ENCODE results near the gene RFNG. TPM values are rescaled to one million over a fixed set of nuclear protein-coding genes. Genes with fewer than 3 reads are reported as not detected.

The RFNG gene
- polyA plus RNA-seq, 1 donor (not counting 4 experiments of a cell fraction or from before 2014, with no cell fraction given), result 10.2 TPM

DNA sequence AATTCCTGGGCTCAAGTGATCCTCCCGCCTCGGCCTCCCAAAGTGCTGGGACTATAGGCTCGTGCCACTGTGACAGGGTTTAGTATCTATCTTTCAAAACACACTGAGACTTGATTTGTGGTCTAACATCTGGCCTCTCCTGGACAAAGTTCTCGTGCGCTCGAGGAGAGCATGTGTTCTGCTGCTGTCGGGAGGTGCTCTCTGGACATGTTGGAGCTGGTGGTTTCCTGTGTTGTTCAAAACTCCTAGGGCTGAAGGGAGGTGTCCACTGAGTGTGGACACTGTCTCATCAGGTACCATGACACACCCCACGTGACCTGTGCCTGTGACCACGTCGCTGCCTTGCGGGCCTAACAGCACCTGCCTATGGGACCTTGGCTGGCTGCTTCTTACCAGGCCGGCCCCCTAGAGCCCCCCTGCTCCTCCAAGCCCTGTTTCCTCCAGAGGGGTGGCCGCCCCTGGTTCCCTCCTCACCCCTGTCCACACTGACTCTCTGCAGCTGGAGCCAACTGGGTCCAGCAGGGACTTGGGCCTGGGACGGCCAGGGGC lies 5.6 kb downstream of the RFNG start:
- no peaks in the 10 kb centered on the region for H3K9me3 ChIP-seq (ENCODE audit: control insufficient read depth, low read depth, low read length)
- dilution Hi-C loops (cut with MboI; ENCODE audit: extremely low pct_ligation_motif_present, low sequenced_read_pairs), result no loop called here
- DNase-seq (ENCODE audit: low read depth, low spot score) (no peak), FAIRE-seq (no peak)
- H3K79me2 ChIP-seq (ENCODE audit: control insufficient read depth, insufficient read depth, low read length), result peaks cover 6% of the 10 kb centered on the region
- no peak overlapping the region for H3K4me3 ChIP-seq (ENCODE audit: control insufficient read depth in 2 of 3, extremely low read depth in 1 of 3, insufficient read depth in 2 of 3, low read depth in 1 of 3, low read length in 3 of 3)
- no peak overlapping the region for H2AFZ ChIP-seq (ENCODE audit: control insufficient read depth, low read length)
- H3K9me1 ChIP-seq (ENCODE audit: control insufficient read depth, extremely low read depth, insufficient read depth, low read length), result no peaks in the 10 kb centered on the region
- peaks cover 5 to 10% of the 10 kb centered on the region in 2 experiments for H3K36me3 ChIP-seq (ENCODE audit: control insufficient read depth in 2 of 2, extremely low read depth in 1 of 2, insufficient read depth in 2 of 2, low read length in 2 of 2)
- no peak overlapping the region for H3K9ac ChIP-seq (ENCODE audit: control insufficient read depth, extremely low read depth, insufficient read depth, low read length)
- H3K27ac ChIP-seq (ENCODE audit: control insufficient read depth, insufficient read depth, low read length), result no peak overlapping the region
- peaks cover 5% of the 10 kb centered on the region for H3K4me1 ChIP-seq (ENCODE audit: control insufficient read depth, extremely low read depth, insufficient read depth, low read length)
- H3K4me2 ChIP-seq (ENCODE audit: control insufficient read depth, extremely low read depth, insufficient read depth, low read depth, low read length), result no peak overlapping the region
- no peaks in the 10 kb centered on the region for H3K27me3 ChIP-seq (ENCODE audit: control insufficient read depth, extremely low read depth, insufficient read depth, low read length)
- no peaks in the 10 kb centered on the region for H4K20me1 ChIP-seq (ENCODE audit: control insufficient read depth, extremely low read depth, insufficient read depth, low read length)
- no peak for TF ChIP-seq EZH2 (IDR thresholded peaks at IDR 0.05; ENCODE audit: low read length)
- TF ChIP-seq, protein P1, sequence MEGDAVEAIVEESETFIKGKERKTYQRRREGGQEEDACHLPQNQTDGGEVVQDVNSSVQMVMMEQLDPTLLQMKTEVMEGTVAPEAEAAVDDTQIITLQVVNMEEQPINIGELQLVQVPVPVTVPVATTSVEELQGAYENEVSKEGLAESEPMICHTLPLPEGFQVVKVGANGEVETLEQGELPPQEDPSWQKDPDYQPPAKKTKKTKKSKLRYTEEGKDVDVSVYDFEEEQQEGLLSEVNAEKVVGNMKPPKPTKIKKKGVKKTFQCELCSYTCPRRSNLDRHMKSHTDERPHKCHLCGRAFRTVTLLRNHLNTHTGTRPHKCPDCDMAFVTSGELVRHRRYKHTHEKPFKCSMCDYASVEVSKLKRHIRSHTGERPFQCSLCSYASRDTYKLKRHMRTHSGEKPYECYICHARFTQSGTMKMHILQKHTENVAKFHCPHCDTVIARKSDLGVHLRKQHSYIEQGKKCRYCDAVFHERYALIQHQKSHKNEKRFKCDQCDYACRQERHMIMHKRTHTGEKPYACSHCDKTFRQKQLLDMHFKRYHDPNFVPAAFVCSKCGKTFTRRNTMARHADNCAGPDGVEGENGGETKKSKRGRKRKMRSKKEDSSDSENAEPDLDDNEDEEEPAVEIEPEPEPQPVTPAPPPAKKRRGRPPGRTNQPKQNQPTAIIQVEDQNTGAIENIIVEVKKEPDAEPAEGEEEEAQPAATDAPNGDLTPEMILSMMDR (optimal IDR thresholded peaks at IDR 0.05 in 1 of 3, IDR thresholded peaks at IDR 0.05 in 1 of 3, conservative IDR thresholded peaks at IDR 0.05 in 1 of 3; ENCODE audit: extremely low read depth in 1 of 3, insufficient read depth in 2 of 3, low read length in 3 of 3), result no peak

DNA sequence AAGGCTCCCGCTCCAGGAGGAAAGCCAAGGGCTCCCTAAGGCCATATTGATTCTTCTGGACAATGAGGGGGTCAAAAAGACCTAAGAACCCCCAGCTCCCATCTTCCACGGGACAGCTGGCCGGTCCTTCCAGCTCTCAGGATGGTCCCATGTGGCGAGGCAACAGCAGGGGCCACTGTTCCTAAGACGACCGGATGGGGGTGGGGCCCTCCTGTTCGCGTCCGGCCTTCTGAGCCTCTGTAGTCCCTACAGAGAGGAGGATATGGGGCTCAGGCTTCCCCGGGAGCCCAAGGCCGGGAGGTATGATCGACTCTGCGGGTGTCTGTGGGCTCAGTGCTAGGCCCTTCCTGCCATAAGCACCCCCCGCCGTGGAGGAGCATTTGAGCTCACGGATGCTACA lies 8.1 kb downstream of the RFNG start:
- Histone ChIP-seq H3K9me1 (ENCODE audit: control insufficient read depth, extremely low read depth, insufficient read depth, low read length) (no peaks in the 10 kb centered on the region), H3K9ac (ENCODE audit: control insufficient read depth, extremely low read depth, insufficient read depth, low read length) (no peak overlapping the region), H3K36me3 (ENCODE audit: control insufficient read depth in 2 of 2, extremely low read depth in 1 of 2, insufficient read depth in 2 of 2, low read length in 2 of 2) (peaks cover 4% of the 10 kb centered on the region in 2 experiments), H3K9me3 (ENCODE audit: control insufficient read depth, low read depth, low read length) (no peaks in the 10 kb centered on the region), H3K4me2 (ENCODE audit: control insufficient read depth, extremely low read depth, insufficient read depth, low read depth, low read length) (no peak overlapping the region), H3K27me3 (ENCODE audit: control insufficient read depth, extremely low read depth, insufficient read depth, low read length) (no peaks in the 10 kb centered on the region), H4K20me1 (ENCODE audit: control insufficient read depth, extremely low read depth, insufficient read depth, low read length) (no peaks in the 10 kb centered on the region), H3K79me2 (ENCODE audit: control insufficient read depth, insufficient read depth, low read length) (no peaks in the 10 kb centered on the region), H3K27ac (ENCODE audit: control insufficient read depth, insufficient read depth, low read length) (no peak overlapping the region), H3K4me1 (ENCODE audit: control insufficient read depth, extremely low read depth, insufficient read depth, low read length) (no peaks in the 10 kb centered on the region), H2AFZ (ENCODE audit: control insufficient read depth, low read length) (no peak overlapping the region), H3K4me3 (ENCODE audit: control insufficient read depth in 2 of 3, extremely low read depth in 1 of 3, insufficient read depth in 2 of 3, low read depth in 1 of 3, low read length in 3 of 3) (no peak overlapping the region)
- FAIRE-seq, result no peak
- dilution Hi-C loops (cut with MboI; ENCODE audit: extremely low pct_ligation_motif_present, low sequenced_read_pairs), result no loop called here
- DNase-seq (ENCODE audit: low read depth, low spot score), result no peak
- no peak for TF ChIP-seq EZH2 (IDR thresholded peaks at IDR 0.05; ENCODE audit: low read length)
- TF ChIP-seq, protein P1 (optimal IDR thresholded peaks at IDR 0.05 in 1 of 3, IDR thresholded peaks at IDR 0.05 in 1 of 3, conservative IDR thresholded peaks at IDR 0.05 in 1 of 3; ENCODE audit: extremely low read depth in 1 of 3, insufficient read depth in 2 of 3, low read length in 3 of 3), result no peak

Measured in keratinocyte (primary cell).